ENCODE results near the gene RDH14. TPM values are rescaled to one million over a fixed set of nuclear protein-coding genes. Genes with fewer than 3 reads are reported as not detected.

The RDH14 gene
- total RNA-seq, 1 donor from 2014 or later, result 33.5 TPM

GRCh38 chr2:18510775-18511174, 49.7 kb downstream of the RDH14 start:
- no peak for TF ChIP-seq EZH2phosphoT487 (IDR thresholded peaks at IDR 0.05)
- TF ChIP-seq, protein P1, sequence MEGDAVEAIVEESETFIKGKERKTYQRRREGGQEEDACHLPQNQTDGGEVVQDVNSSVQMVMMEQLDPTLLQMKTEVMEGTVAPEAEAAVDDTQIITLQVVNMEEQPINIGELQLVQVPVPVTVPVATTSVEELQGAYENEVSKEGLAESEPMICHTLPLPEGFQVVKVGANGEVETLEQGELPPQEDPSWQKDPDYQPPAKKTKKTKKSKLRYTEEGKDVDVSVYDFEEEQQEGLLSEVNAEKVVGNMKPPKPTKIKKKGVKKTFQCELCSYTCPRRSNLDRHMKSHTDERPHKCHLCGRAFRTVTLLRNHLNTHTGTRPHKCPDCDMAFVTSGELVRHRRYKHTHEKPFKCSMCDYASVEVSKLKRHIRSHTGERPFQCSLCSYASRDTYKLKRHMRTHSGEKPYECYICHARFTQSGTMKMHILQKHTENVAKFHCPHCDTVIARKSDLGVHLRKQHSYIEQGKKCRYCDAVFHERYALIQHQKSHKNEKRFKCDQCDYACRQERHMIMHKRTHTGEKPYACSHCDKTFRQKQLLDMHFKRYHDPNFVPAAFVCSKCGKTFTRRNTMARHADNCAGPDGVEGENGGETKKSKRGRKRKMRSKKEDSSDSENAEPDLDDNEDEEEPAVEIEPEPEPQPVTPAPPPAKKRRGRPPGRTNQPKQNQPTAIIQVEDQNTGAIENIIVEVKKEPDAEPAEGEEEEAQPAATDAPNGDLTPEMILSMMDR (IDR thresholded peaks at IDR 0.05), result no peak
- TF ChIP-seq EZH2 (IDR thresholded peaks at IDR 0.05), result no peak

DNA sequence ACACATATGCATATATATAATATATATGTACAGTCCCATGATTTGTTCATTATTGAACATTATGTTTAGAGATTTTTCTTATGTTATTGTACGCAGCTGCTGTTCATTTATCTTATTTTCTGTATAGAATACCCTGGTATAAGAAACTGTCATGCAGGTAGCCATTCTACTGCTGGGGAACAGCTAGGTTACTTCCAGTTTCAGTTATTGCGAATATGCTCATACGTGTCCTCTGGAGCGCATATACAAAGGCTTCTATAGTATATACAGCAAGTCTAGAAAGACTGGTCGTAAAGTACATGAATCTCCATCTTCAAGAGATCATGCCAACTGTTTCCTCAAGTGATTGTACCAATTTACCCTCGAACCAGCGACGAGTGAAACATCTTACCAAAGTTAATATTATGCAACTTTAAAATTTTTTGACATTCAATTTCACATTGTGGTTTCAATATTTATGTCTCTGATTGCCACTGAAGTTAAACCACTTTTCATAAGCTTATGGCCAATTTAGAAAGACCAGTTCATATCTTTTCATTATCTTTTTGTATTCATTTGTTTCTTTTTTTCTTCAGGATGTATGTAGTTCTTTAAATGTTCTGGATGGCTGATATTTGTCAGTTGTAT, 53.5 kb downstream of the RDH14 start:
- Histone ChIP-seq H3K36me3 (no peaks in the 10 kb centered on the region), H3F3A (ENCODE audit: low read depth) (no peaks in the 10 kb centered on the region), H3K4me1 (no peaks in the 10 kb centered on the region), H3K27ac (no peak overlapping the region), H3K4me3 (no peak overlapping the region), H3K79me2 (ENCODE audit: low read depth) (no peaks in the 10 kb centered on the region), H3K27me3 (no peaks in the 10 kb centered on the region), H3K4me2 (no peak overlapping the region), H2AFZ (replicated peaks) (no peak overlapping the region), H4K20me1 (ENCODE audit: low read depth) (no peaks in the 10 kb centered on the region), H3K9me3 (ENCODE audit: low read depth) (no peaks in the 10 kb centered on the region), H3K9ac (no peak overlapping the region)
- no peaks in the 10 kb centered on the region for H3K9me3 Mint-ChIP-seq
- DNase-seq (ENCODE audit: low spot score), result no peak
- no peaks in the 10 kb centered on the region for H3K36me3 Mint-ChIP-seq
- H3K4me1 Mint-ChIP-seq, result no peaks in the 10 kb centered on the region
- H3K27ac Mint-ChIP-seq, result no peak overlapping the region
- H3K27me3 Mint-ChIP-seq (ENCODE audit: insufficient read depth, low read depth), result peaks cover 2% of the 10 kb centered on the region
- no peak for TF ChIP-seq EZH2phosphoT487 (IDR thresholded peaks at IDR 0.05)
- no peak for TF ChIP-seq EZH2 (IDR thresholded peaks at IDR 0.05)
- TF ChIP-seq, protein P1 (IDR thresholded peaks at IDR 0.05), result no peak
- H3K4me3 Mint-ChIP-seq, result no peak overlapping the region

More at GRCh38 chr2:18510775-18511174, 49.7 kb downstream of the RDH14 start:
- Histone ChIP-seq H3K27ac (no peak overlapping the region), H3K4me3 (no peak overlapping the region), H3K4me2 (no peak overlapping the region), H3K9me3 (ENCODE audit: low read depth) (no peaks in the 10 kb centered on the region), H4K20me1 (ENCODE audit: low read depth) (no peaks in the 10 kb centered on the region), H3F3A (ENCODE audit: low read depth) (no peaks in the 10 kb centered on the region), H3K27me3 (no peaks in the 10 kb centered on the region), H3K4me1 (no peaks in the 10 kb centered on the region), H3K79me2 (ENCODE audit: low read depth) (no peaks in the 10 kb centered on the region), H2AFZ (replicated peaks) (no peak overlapping the region), H3K9ac (no peak overlapping the region), H3K36me3 (no peaks in the 10 kb centered on the region)
- Mint-ChIP-seq H3K9me3 (no peaks in the 10 kb centered on the region), H3K36me3 (no peaks in the 10 kb centered on the region), H3K4me1 (peaks cover 2% of the 10 kb centered on the region), H3K27ac (no peak overlapping the region), H3K4me3 (no peak overlapping the region), H3K27me3 (ENCODE audit: insufficient read depth, low read depth) (peaks cover 2% of the 10 kb centered on the region)
- no peak for DNase-seq (ENCODE audit: low spot score)

DNA sequence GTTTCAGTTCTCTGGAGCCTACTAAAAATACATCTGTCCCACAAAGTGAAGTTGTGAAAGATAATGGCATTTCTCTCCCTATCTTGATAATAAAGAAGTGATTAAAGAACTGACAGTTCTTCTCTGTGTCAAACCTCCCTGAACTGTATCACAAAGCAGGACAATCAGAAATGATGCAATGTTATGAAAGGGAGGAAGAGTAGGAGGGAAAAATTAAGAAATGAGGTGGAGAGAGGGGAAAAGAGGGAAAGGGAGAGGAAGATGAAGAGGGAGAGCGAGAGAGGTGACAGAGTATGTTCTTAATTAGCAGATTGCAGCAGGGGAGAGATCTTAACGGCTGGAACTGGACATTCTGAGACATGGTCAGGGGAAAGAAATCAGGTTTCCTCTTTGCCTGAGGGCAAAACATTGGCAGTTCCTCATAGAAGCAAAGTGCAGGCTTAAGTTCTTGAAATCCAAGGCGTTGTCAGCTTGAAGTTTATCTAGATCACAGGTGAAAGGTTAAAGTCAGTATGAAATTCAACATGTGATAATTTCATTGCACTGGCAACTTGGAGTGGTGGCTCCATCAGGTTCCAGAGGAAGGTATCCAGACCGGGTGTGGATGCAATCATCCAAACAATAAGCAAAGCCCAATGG, 54.6 kb downstream of the RDH14 start:
- no peaks in the 10 kb centered on the region for H3K79me2 ChIP-seq (ENCODE audit: low read depth)
- H3K4me2 ChIP-seq, result no peak overlapping the region
- no peak overlapping the region for H3K4me3 ChIP-seq
- Mint-ChIP-seq H3K9me3 (no peaks in the 10 kb centered on the region), H3K27ac (no peak overlapping the region), H3K36me3 (no peaks in the 10 kb centered on the region), H3K27me3 (ENCODE audit: insufficient read depth, low read depth) (no peaks in the 10 kb centered on the region), H3K4me3 (no peak overlapping the region), H3K4me1 (no peaks in the 10 kb centered on the region)
- H2AFZ ChIP-seq (replicated peaks), result no peak overlapping the region
- H3F3A ChIP-seq (ENCODE audit: low read depth), result no peaks in the 10 kb centered on the region
- H3K4me1 ChIP-seq, result no peaks in the 10 kb centered on the region
- H3K9me3 ChIP-seq (ENCODE audit: low read depth), result no peaks in the 10 kb centered on the region
- H3K27ac ChIP-seq, result no peak overlapping the region
- no peaks in the 10 kb centered on the region for H3K36me3 ChIP-seq
- H3K27me3 ChIP-seq, result no peaks in the 10 kb centered on the region
- TF ChIP-seq, protein P1 (IDR thresholded peaks at IDR 0.05), result no peak
- TF ChIP-seq EZH2phosphoT487 (IDR thresholded peaks at IDR 0.05) (no peak), EZH2 (IDR thresholded peaks at IDR 0.05) (no peak)
- H4K20me1 ChIP-seq (ENCODE audit: low read depth), result no peaks in the 10 kb centered on the region
- no peak overlapping the region for H3K9ac ChIP-seq
- no peak for DNase-seq (ENCODE audit: low spot score)

Small RNAs within 50 kb of the gene (small RNA-seq; reads per million reads assigned to genes)
- gene RNU6-1215P, result not detected

Other genes starting within 250 kb of the RDH14 start
- gene NT5C1B, start 28.9 kb upstream of the RDH14 start, total RNA-seq (ENCODE audit: low replicate concordance), result not detected in 2 replicates

Data from neural progenitor cell (in vitro differentiated cells).